HUES6 (cell line): ENCODE results near the gene ADAMTSL2.

Source experiments
- H3K27ac ChIP-seq: 2 replicates; pipeline ENCODE4 v1.7.0; 2013; ENCODE audit warnings: low read depth, mild to moderate bottlenecking, low read length, inconsistent platforms
- H3K27me3 ChIP-seq: 2 replicates; pipeline ENCODE4 v1.6.1; 2013; ENCODE audit warnings: low read length; ENCODE audit not compliant: control insufficient read depth, insufficient read depth
- H3K36me3 ChIP-seq: 2 replicates; pipeline ENCODE4 v1.6.1; 2013; ENCODE audit warnings: low read length; ENCODE audit not compliant: control insufficient read depth, insufficient read depth
- H3K4me1 ChIP-seq: 2 replicates; pipeline ENCODE4 v1.6.1; 2013; ENCODE audit warnings: low read length; ENCODE audit not compliant: control insufficient read depth, insufficient read depth
- H3K4me3 ChIP-seq: 2 replicates; pipeline ENCODE4 v1.5.1; 2013; ENCODE audit warnings: low read depth, low read length
- H3K9ac ChIP-seq: one replicate; pipeline ENCODE4 v1.6.1; 2013; ENCODE audit warnings: mild to moderate bottlenecking, low read length
- H3K9me3 ChIP-seq: 2 replicates; pipeline ENCODE4 v1.6.1; 2013; ENCODE audit warnings: low read depth, low read length; ENCODE audit not compliant: control insufficient read depth, insufficient read depth

Gene ADAMTSL2

GRCh38 chr9:133597316-133597957 lies 62.9 kb downstream of the ADAMTSL2 start:
- H3K4me3 ChIP-seq: no peak overlapping the region
- no peaks in the 10 kb centered on the region for H3K36me3 ChIP-seq
- peaks cover 26% of the 10 kb centered on the region for H3K9me3 ChIP-seq
- no peak overlapping the region for H3K27ac ChIP-seq
- H3K9ac ChIP-seq: no peak overlapping the region
- no peaks in the 10 kb centered on the region for H3K27me3 ChIP-seq
- H3K4me1 ChIP-seq: no peaks in the 10 kb centered on the region

- peaks cover 26% of the 10 kb centered on the region for H3K9me3 ChIP-seq
- H3K9ac ChIP-seq: no peak overlapping the region
- no peaks in the 10 kb centered on the region for H3K36me3 ChIP-seq
- H3K27ac ChIP-seq: no peak overlapping the region
- no peaks in the 10 kb centered on the region for H3K27me3 ChIP-seq
- peaks cover 6% of the 10 kb centered on the region for H3K4me1 ChIP-seq
- no peak overlapping the region for H3K4me3 ChIP-seq
These were observed 64.5 kb downstream of the ADAMTSL2 start for GRCh38 chr9:133598978-133599377.

- Histone ChIP-seq H3K36me3 (no peaks in the 10 kb centered on the region), H3K27me3 (no peaks in the 10 kb centered on the region), H3K9me3 (peaks cover 26% of the 10 kb centered on the region), H3K27ac (no peak overlapping the region), H3K4me1 (peaks cover 6% of the 10 kb centered on the region), H3K4me3 (no peak overlapping the region), H3K9ac (no peak overlapping the region)
These were observed 65.1 kb downstream of the ADAMTSL2 start for GRCh38 chr9:133599470-133600173.

- Histone ChIP-seq H3K27me3 (no peaks in the 10 kb centered on the region), H3K9ac (no peak overlapping the region), H3K4me1 (peaks cover 6% of the 10 kb centered on the region), H3K9me3 (peaks cover 26% of the 10 kb centered on the region), H3K27ac (no peak overlapping the region), H3K36me3 (no peaks in the 10 kb centered on the region), H3K4me3 (no peak overlapping the region)
These were observed 66.2 kb downstream of the ADAMTSL2 start for GRCh38 chr9:133600739-133601138.

- peaks cover 6% of the 10 kb centered on the region for H3K4me1 ChIP-seq
- H3K36me3 ChIP-seq: no peaks in the 10 kb centered on the region
- H3K4me3 ChIP-seq: no peak overlapping the region
- no peak overlapping the region for H3K27ac ChIP-seq
- peaks cover 21% of the 10 kb centered on the region for H3K9me3 ChIP-seq
- H3K27me3 ChIP-seq: peaks cover under 1% of the 10 kb centered on the region
- H3K9ac ChIP-seq: no peak overlapping the region
These were observed 67.2 kb downstream of the ADAMTSL2 start for GRCh38 chr9:133601746-133602145.

GRCh38 chr9:133602277-133602676 lies 67.8 kb downstream of the ADAMTSL2 start:
- H3K9ac ChIP-seq: no peak overlapping the region

GRCh38 chr9:133603135-133603927 lies 68.8 kb downstream of the ADAMTSL2 start:
- Histone ChIP-seq H3K36me3 (no peaks in the 10 kb centered on the region), H3K4me1 (peaks cover 6% of the 10 kb centered on the region), H3K27ac (no peak overlapping the region), H3K9me3 (peaks cover 7% of the 10 kb centered on the region; the same call in 1 of the 2 replicates), H3K27me3 (peaks cover 17% of the 10 kb centered on the region), H3K4me3 (no peak overlapping the region), H3K9ac (no peak overlapping the region)

More at GRCh38 chr9:133602277-133602676, 67.8 kb downstream of the ADAMTSL2 start:
- peaks cover 16% of the 10 kb centered on the region for H3K9me3 ChIP-seq
- no peak overlapping the region for H3K27ac ChIP-seq
- H3K4me1 ChIP-seq: peaks cover 6% of the 10 kb centered on the region
- H3K27me3 ChIP-seq: peaks cover 6% of the 10 kb centered on the region
- no peaks in the 10 kb centered on the region for H3K36me3 ChIP-seq
- no peak overlapping the region for H3K4me3 ChIP-seq

GRCh38 chr9:133604214-133604613 lies 69.7 kb downstream of the ADAMTSL2 start:
- Histone ChIP-seq H3K9me3 (peaks cover 7% of the 10 kb centered on the region; the same call in 1 of the 2 replicates), H3K36me3 (no peaks in the 10 kb centered on the region), H3K4me3 (no peak overlapping the region), H3K9ac (no peak overlapping the region), H3K27ac (no peak overlapping the region), H3K27me3 (peaks cover 24% of the 10 kb centered on the region), H3K4me1 (peaks cover 8% of the 10 kb centered on the region)

- H3K9me3 ChIP-seq: peaks cover 1% of the 10 kb centered on the region; the same call in 1 of the 2 replicates
- H3K27ac ChIP-seq: no peak overlapping the region
- peaks cover 29% of the 10 kb centered on the region for H3K27me3 ChIP-seq
- H3K36me3 ChIP-seq: no peaks in the 10 kb centered on the region
- H3K4me1 ChIP-seq: peaks cover 11% of the 10 kb centered on the region
- H3K4me3 ChIP-seq: no peak overlapping the region
- no peak overlapping the region for H3K9ac ChIP-seq
These were observed 70.4 kb downstream of the ADAMTSL2 start for GRCh38 chr9:133604856-133605255.

GRCh38 chr9:133605446-133605845 lies 70.9 kb downstream of the ADAMTSL2 start:
- peaks cover 11% of the 10 kb centered on the region for H3K4me1 ChIP-seq
- no peaks in the 10 kb centered on the region for H3K36me3 ChIP-seq
- no peak overlapping the region for H3K9ac ChIP-seq
- H3K27ac ChIP-seq: no peak overlapping the region
- peaks cover 35% of the 10 kb centered on the region for H3K27me3 ChIP-seq
- H3K9me3 ChIP-seq: no peaks in the 10 kb centered on the region
- no peak overlapping the region for H3K4me3 ChIP-seq
